Amniotic epithelial cell (primary cell): ENCODE measurements around the gene ATP2B1.

Source experiments
- DNase-seq: peaks from one replicate; pipeline ENCODE4 v3.0.0-alpha.2; 2010; ENCODE audit warnings: low read depth

The ATP2B1 gene

GRCh38 chr12:89692439-89692838 is 16.2 kb downstream of the ATP2B1 start:
- no peak for DNase-seq

DNA sequence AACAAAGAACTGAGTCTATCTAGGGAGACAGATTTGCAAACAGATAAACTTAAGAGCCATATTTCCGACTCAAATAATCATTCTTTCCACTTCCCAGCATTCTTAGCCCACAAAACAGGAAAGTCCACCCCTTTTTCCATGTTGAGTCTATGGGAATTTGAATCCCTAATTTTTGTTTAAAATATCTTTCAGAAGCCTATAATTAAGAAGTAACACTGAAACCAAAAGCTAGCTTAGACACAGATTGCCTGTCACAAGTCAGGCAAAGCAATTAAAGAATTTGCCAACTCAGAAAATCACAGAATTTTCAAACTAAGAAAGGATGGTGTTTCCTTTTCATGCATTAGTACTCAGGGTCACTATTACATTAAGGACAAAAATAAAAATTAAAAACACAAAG is 17.0 kb downstream of the ATP2B1 start:
- DNase-seq: no peak

- DNase-seq: no peak
These were observed 17.7 kb downstream of the ATP2B1 start for GRCh38 chr12:89690925-89691324.

DNA sequence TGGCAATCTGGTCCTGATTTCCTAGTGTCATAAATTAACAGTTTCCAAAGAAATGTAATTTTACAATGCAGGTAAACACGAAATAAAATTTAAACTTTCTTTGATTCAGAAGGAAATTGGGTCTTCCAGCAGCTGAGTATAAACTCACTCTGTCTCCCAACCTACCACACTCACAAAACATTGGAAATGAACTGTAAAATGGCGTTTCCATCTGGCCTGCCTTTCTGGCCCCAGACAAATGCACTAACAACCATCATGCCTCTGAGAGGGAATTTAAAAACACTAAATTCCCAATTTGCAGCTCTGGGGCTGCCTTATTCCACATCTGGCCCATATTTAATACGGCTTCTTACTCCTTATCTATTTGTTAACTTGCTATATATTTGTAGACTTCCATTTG is 19.3 kb downstream of the ATP2B1 start:
- DNase-seq: no peak

DNA sequence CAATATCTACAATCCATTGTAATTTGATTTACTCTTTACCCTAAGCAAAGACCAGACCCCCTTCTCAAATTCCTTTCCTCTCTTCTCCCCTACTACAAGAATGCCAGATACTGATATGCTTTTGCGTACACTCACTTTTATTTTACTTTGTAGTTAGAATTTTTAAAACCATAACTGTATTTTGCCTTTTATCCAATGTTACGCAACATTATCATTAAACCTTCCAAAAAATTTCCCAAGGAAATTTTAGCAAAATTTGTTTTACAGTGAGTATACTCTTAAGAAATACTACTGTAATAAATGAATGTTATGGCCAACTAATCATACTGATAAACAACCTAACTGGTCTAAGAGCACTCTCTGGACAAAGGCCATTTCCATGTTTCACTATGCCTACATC is 22.3 kb downstream of the ATP2B1 start:
- no peak for DNase-seq

- no peak for DNase-seq
These were observed 23.2 kb downstream of the ATP2B1 start for GRCh38 chr12:89685363-89685972.

DNA sequence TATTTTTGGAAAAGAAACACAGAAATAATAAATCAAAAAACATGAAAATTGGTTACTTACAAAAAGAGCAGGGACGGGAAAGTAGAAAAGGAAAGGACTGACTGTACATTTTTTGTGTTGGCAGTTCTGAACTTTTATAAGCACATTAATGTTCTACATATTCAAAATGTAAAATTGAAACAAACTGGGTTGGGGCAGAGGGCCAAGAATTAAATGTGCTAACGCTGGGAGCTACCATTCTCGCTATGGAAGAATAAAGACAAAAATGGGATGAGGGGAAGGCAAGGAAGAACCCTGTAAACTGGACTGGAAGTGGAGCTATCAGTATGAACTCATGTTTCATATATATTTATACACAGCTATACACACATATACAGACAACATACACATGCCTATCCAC is 24.5 kb downstream of the ATP2B1 start:
- DNase-seq: no peak

DNA sequence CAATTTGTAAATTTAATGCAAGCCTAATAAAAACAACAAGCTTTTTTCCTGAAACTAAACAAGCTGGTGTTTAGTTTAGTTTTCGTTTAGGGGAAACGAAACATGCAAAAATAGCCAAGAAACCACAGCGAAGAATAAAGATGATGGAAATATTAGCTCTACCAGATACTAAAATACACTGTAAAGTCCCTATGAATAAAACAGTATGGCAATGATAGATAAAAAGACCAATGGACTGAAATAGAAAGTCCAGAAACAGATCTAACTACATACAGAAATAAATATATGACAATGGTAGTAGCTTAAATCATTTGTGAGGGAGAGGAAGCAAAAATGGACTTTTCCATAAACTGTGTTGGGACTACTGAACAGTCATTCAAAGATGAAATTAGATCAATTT is 26.4 kb downstream of the ATP2B1 start:
- no peak for DNase-seq

GRCh38 chr12:89680409-89680808 is 28.2 kb downstream of the ATP2B1 start:
- no peak for DNase-seq

DNA sequence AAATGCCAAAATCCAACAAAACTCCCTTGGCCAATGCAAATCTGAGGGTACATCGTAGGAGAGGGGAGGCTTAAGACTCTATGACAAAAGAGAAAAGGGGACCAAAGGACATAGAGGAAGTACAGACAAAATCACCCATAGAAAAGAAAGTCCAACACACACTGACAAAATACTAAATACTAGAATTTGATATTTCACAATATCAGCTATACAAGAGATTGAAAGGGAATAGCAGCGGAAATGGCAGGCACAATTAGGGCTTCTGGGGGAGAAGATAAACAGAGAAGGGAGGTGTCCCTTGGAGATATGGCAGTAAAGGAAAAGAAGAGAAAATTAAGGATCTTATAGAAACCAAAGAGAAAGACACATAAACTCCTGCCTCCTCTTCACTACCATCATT is 29.0 kb downstream of the ATP2B1 start:
- no peak for DNase-seq

DNA sequence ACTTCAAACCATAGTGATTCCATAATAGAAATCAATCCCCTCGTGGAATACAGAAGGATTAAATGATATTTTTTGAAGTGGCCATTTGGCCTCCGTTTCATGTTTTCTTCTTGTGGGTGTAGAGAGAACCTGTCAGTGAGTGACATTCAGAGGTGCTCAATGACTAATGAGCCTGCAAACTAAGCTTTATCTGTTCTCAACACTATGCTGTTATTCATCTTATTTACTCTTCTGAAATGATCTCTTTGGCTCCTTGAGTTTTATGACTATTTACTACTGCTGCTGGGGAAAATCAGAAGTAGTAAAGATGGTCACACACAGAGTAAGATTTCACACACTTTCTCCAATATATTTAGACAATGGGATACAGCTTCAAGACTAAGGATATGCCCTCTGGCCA is 30.4 kb downstream of the ATP2B1 start:
- DNase-seq: no peak

GRCh38 chr12:89676930-89677329 is 31.7 kb downstream of the ATP2B1 start:
- DNase-seq: no peak

DNA sequence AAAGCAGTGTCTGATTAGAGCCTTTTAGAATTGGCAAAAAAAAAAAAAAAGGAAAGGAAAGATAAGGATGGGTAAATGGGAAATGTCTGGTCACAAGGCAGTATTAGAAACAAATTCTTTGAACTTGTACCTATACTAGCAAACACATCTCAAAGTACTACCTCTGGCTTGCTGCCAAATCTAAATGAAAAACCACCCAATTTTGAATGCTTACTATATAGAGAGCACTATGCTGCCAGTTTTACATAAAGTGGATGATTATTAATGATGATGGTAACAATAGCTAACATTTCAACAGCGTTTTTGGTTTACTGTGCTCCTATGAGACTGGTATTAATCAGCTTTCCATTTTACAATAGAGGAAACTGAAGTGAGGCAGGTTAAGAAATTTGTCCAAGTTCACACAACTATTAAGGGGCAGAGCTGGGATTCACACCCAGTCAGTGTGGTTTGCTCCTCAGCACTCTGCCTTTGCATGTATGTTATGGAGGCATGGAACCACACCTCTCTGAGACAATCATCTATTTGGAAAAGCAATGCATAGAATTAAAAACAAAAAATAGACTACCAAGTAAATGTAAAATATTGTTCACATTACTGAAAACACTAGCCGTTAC is 34.2 kb downstream of the ATP2B1 start:
- DNase-seq: no peak

DNA sequence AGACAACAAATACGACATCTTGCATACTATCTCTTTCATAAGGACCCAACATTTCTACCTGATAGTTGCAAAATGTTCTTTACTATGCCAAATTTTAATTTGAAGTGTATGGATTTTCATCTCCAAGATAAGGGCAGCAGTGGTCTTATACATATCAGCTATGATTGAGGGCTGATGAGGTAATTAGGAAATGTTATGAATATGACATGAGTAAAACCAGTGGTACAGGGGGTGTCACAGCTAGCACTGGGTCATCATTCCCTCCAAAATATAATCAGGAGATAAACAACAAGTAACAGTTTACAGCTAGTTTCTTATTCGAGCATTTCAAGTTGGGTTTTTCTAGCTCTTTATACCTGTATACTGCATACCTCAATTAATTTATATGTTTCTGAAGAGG is 35.0 kb downstream of the ATP2B1 start:
- no peak for DNase-seq

GRCh38 chr12:89672589-89672979 is 36.1 kb downstream of the ATP2B1 start:
- no peak for DNase-seq

DNA sequence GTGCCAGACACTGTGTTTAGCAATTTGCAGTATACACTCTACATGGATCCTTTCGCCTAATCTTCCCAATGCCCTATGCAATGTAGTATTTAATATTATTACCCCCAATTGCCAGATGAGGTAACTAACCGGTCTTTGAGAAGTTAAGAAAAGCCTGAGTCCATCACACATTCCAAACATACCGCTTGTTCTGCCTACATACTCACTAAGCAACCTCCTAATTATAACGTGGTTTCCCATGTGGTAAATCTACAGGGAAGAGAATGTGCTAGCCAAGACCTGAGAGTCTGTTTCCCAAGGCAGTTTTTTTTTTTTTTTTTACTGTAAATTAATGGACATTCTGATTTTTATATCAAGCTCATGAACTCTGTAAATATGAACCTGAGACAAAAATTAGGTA is 37.2 kb downstream of the ATP2B1 start:
- DNase-seq: peak; percentile 89

- DNase-seq: no peak
These were observed 39.4 kb downstream of the ATP2B1 start for GRCh38 chr12:89669197-89669596.

GRCh38 chr12:89665556-89665955 is 43.1 kb downstream of the ATP2B1 start:
- DNase-seq: no peak

DNA sequence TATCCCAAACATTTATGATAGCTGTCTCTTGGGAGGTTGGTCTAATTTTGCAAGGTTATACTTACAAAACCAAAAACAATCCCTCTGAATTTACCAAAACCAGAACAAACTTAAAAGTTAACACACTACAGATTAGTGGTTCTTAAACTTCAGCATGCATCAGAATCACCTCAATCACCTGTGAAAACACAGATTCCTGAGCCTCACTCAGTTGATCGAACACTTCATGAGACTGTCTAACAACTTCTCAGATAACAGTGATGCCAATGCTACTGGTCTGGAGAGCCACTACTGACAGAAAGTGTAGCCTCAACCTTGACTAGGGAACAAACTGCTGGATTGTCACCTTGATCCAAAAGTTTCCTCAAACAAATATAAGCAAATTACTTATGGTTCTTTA is 44.2 kb downstream of the ATP2B1 start:
- DNase-seq: no peak

DNA sequence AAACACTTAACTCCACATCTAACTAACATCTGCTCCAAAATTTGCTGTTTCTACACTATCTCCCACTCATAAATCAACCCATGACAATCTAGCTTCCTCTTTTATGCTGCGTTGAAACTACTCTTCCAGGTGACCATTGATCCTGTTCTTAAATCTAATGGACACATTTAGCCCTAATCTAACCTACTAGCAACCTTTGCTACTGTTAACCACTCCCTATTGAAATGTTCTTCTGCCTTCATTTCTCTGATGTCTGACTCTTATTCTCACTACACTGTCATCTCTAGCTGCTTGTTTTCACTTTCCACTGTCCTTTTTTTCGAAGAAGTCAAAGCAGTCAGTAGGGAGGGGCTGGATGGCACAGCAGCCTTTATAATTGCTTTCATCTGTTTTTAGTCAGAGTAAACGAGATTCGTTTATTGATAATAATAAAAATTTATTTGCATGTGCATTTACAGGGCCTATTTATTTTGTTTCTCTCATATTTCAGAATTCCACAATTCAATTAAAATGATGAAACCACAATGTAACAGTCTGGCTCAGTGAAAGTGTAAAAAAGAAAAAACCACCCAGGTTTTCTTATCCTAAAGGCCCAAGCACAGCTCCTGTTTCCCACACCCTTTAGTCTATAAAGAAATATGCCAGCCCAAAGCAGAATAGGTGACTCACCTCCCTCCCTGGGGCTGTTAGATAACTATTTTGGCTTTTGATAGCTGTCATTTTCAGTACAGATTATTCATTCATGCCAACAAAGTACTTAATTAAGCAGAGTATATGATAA is 44.9 kb downstream of the ATP2B1 start:
- peak; percentile 16 for DNase-seq

GRCh38 chr12:89662623-89663022 is 46.0 kb downstream of the ATP2B1 start:
- no peak for DNase-seq

DNA sequence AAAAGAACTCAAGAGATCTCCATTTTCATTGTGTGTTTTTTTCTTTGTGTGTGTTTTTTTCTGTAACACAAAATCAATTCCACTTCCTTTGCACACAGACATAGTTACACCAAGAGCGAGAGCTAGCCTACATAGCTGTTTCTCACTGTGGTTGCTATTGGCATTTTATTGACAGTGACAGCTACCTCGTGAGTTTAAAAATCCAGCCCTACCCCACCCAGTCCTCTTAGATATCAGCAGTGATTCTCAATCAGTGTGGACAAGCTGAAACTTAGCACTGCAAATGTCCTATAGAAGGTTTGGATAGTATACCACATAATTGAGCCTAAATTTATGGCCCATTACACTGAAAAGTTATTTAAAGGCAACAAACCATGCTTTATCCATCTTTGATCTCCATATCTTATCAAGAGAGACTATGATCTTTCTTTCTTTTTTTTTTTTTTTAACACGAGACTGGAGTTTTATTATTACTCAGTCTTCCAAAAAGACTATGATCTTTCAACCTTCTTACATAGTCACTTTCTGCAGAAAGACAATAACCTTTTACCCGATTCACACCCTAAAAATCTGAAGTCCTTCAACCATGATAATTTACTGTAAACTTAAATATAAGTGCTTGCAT is 46.8 kb downstream of the ATP2B1 start:
- no peak for DNase-seq

DNA sequence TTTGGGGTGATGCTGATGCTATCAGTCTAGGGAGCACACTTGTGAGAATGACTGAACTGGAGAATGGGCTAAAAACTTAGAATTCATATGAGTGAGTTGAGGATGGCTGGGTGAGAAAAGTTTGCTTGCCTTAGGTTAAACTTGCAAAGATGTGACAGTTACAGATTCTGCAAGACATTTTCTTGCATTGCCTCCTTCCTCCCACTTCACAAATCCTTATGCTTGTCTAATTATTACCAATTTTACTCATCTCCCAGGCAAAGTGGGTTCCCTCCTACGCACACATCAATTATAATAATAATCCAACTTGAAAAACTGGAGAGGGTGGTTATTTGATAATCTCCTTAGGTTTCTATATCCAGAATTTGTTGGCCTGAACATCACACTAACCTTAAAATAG is 50.9 kb downstream of the ATP2B1 start:
- no peak for DNase-seq
